8988T (cell line): ENCODE measurements around the gene L2HGDH.

Experiments
- DNase-seq: peaks from one replicate; pipeline ENCODE4 v3.0.0; 2011

The L2HGDH gene

GRCh38 chr14:50225067-50225973 is 86.7 kb downstream of the L2HGDH start:
- no peak for DNase-seq

GRCh38 chr14:50222055-50222613 is 89.9 kb downstream of the L2HGDH start:
- DNase-seq = no peak

- no peak for DNase-seq
These were observed 93.5 kb downstream of the L2HGDH start for GRCh38 chr14:50218501-50218900.

- no peak for DNase-seq
These were observed 96.6 kb downstream of the L2HGDH start for GRCh38 chr14:50215416-50215815.

- no peak for DNase-seq
These were observed 98.2 kb downstream of the L2HGDH start for GRCh38 chr14:50213795-50214194.

- DNase-seq = no peak
These were observed 99.3 kb downstream of the L2HGDH start for GRCh38 chr14:50212726-50213125.

- no peak for DNase-seq
These were observed 102.0 kb downstream of the L2HGDH start for GRCh38 chr14:50210074-50210473.

- no peak for DNase-seq
These were observed 113.5 kb downstream of the L2HGDH start for GRCh38 chr14:50198499-50198898.

GRCh38 chr14:50191499-50191898 is 120.5 kb downstream of the L2HGDH start:
- no peak for DNase-seq
